Middle frontal gyrus (tissue), 1 donor: Measurements from ENCODE around the gene ATP6AP1.
A peak's percentile ranks its signal among the peaks of the same experiment; 100 is the strongest.
"Not testable (repeated sequence)": the region's sequence is repeated elsewhere in the genome, so short reads cannot be mapped to it uniquely, and the experiment has no call there.

Experiments
- DNase-seq: peaks from one replicate; pipeline ENCODE4 v3.0.0-alpha.2; 2015; ENCODE audit warnings: low spot score; ENCODE audit errors: extremely low spot score

Gene ATP6AP1, protein sequence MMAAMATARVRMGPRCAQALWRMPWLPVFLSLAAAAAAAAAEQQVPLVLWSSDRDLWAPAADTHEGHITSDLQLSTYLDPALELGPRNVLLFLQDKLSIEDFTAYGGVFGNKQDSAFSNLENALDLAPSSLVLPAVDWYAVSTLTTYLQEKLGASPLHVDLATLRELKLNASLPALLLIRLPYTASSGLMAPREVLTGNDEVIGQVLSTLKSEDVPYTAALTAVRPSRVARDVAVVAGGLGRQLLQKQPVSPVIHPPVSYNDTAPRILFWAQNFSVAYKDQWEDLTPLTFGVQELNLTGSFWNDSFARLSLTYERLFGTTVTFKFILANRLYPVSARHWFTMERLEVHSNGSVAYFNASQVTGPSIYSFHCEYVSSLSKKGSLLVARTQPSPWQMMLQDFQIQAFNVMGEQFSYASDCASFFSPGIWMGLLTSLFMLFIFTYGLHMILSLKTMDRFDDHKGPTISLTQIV

DNA sequence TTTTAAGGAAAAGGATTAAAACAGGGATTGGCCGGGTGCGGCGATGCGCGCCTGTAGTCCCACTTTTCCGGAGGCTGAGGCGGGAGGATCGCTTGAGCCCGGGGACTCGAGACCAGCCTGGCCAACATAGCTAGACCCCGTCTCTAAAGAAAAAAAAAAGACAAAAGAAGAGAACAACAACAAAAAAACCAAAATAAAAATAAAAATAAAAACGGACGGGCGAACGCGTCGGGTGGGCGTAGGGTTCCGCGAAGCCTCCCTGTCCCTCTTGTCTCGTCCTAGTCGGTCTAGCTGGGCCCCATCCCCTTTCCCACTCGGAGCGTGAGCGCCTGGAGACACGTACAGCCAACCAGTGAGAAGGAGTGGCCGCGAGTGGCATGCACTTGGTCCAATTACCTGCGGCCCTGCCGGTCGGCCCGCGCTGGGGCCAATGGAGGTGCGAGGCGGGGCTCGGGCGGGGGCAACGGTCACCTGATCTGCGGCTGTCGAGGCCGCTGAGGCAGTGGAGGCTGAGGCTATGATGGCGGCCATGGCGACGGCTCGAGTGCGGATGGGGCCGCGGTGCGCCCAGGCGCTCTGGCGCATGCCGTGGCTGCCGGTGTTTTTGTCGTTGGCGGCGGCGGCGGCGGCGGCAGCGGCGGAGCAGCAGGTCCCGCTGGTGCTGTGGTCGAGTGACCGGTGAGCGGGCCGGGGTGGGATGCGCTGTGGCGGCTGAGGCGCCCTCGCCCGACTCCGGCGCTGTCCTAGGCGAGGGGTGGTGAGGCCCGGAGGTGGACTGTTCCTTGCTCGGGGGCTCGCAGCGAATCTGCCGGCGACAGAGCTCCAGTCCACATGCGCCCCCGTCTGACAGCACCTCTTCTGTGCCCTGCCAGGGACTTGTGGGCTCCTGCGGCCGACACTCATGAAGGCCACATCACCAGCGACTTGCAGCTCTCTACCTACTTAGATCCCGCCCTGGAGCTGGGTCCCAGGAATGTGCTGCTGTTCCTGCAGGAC lies at the start of gene ATP6AP1:
ATP6AP1 (plus strand) TSS at position 502 of the 996 bp plus-strand sequence; CDS start at position 518, 16 bp downstream.
- peak; percentile 75 for DNase-seq

DNA sequence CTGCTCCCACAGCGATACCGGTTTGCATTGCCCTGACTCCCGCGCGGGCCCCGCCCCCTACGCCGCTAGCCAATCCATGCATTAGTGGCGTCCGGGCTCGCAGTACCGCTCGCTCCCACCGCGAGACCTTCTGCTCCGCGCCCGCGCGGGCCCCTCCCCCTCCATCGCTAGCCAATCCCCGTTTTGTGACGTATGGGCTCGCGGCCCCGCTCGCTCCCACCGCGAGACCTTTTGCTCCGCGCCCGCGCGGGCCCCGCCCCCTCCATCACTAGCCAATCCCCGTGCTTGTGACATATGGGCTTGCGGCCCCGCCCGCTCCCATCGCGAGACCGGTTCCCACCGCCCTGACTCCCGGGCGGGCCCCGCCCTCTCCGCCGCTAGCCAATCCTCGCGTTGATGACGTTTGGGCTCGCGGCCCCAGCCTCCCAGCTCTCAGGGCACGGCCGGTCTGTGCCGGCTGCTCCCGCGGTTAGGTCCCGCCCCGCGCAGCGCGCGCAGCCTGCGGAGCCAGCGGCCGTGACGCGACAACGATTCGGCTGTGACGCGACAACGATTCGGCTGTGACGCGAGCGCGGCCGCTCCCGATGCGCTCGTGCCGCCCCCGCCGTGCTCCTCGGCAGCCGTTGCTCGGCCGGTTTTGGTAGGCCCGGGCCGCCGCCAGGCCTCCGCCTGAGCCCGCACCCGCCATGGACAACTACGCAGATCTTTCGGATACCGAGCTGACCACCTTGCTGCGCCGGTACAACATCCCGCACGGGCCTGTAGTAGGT lies 49.5 kb upstream of the ATP6AP1 start, which contains the start of gene EMD:
EMD (plus strand) TSS at position 497 of the 770 bp plus-strand sequence; CDS start at position 687, 190 bp downstream.
- peak; percentile 92 for DNase-seq

DNA sequence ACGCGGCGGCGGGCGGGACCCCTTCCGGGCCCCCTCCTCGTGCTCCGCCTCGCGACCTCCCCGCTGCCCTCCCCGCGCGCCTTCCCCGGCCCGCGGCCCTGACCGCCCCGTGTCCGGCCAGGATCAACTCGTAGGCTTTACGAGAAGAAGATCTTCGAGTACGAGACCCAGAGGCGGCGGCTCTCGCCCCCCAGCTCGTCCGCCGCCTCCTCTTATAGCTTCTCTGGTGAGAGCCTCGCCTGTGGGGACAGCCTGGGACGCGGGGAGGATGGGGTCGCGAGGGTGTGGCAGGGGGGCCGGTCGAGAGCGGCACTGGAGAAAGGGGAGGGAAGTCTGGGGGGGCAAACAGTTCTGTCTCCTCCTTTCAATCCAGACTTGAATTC lies 48.9 kb upstream of the ATP6AP1 start:
- no peak for DNase-seq

DNA sequence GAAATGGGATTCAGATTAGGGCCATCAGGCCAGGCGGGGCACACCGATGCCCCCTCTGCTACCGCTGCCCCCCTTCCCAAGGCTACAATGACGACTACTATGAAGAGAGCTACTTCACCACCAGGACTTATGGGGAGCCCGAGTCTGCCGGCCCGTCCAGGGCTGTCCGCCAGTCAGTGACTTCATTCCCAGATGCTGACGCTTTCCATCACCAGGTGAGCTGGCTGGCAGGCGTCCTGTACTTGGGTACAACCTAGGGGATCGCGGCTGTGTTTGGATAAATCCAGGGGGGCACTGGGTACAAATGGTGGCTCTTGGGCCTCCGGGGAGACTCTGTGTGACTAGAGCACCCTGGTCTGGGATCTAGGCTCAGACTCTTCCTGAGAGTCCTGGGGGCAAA lies 48.3 kb upstream of the ATP6AP1 start:
- no peak for DNase-seq

DNA sequence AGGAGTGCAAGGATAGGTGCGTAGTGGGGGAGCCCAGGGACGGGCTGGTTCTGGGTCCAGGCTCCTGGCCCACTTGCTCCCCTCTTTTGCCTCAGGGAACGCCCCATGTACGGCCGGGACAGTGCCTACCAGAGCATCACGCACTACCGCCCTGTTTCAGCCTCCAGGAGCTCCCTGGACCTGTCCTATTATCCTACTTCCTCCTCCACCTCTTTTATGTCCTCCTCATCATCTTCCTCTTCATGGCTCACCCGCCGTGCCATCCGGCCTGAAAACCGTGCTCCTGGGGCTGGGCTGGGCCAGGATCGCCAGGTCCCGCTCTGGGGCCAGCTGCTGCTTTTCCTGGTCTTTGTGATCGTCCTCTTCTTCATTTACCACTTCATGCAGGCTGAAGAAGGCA lies 47.7 kb upstream of the ATP6AP1 start:
- DNase-seq: no peak

DNA sequence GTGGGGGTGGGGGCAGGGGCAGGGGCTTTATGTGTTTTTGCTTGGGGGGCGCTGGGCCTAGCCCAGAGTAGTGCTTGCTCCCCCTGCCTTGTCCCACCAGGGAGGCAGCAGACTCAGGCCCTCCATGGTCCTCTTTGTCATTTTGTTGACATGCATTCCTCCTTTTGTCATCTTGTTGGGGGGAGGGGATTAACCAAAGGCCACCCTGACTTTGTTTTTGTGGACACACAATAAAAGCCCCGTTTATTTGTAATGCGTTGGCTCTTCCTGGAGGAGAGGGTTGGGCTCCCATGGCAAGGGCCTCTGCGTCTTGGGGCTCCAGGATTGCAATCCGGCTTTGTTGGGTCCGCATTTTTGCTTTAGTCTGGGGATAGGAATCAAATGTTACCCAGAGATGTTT lies 47.2 kb upstream of the ATP6AP1 start:
- DNase-seq: no peak

DNA sequence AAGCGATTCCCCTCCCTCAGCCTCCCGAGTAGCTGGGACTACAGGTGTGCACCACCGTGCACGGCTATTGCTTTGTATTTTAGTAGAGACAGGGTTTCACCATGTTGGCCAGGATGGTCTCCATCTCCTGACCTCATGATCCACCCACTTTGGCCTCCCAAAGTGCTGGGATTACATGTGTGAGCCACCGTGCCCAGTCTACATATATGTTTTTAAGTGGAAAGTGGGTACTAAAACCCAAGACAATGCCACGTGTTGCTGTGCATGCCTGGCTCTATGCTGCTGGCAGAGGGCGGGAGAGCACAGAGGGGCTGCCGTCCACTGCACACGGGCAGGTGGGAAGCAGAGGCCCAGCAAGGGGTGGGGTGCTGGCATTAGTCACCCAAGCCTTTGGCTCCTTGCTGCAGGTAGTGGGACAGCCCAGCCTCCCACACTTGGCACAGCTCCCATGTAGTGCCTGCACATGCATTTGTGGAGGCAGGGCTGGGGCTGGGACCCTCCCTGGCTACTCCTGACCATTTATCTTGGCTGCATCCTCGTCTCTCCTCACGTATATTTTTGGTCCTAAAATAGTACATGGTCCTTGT lies 45.9 kb upstream of the ATP6AP1 start:
- no peak for DNase-seq

DNA sequence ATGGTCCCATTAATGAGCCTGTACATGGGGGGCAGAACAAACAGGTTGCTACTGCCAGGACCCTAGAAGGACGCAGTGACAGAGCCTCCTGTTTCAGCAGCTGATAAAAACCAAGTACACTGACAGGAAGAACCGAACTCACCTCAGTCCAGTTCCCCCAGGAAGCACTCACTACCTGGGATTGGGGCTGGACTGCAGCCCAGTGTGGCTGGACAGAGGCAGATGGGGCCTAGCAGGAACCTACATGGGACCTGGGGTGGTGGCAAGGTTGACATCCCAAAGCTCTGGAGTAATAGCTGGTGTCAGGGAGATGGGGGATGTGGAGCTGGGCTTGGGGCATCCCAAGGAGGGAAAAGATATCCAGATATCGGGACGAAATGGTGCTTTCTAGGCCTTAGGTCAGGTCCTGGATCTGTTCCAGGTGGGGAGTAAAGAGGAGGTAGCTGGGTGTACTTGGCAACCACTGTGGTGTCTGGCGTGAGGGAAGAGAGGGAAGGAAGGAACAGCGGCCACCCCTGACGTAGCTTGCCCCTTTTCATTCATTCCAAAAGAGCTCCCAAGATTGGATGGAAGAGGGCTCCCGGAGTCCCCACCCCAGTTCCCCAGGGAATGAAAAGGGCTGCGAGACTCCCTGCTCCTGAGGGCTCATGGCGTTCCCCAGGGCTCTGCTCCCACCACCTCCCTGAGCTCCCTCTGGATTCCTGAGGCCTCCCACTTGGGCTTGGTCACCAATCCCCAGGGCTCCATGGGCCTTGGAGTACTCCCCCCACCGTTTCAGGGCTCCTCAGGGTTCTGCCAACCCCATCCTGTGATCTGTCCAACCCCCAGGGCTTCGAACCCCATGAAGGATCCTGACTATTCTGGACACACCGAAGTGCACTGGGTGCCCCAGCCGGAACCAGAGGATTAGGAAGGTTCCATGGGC lies 44.9 kb upstream of the ATP6AP1 start:
- no peak for DNase-seq

DNA sequence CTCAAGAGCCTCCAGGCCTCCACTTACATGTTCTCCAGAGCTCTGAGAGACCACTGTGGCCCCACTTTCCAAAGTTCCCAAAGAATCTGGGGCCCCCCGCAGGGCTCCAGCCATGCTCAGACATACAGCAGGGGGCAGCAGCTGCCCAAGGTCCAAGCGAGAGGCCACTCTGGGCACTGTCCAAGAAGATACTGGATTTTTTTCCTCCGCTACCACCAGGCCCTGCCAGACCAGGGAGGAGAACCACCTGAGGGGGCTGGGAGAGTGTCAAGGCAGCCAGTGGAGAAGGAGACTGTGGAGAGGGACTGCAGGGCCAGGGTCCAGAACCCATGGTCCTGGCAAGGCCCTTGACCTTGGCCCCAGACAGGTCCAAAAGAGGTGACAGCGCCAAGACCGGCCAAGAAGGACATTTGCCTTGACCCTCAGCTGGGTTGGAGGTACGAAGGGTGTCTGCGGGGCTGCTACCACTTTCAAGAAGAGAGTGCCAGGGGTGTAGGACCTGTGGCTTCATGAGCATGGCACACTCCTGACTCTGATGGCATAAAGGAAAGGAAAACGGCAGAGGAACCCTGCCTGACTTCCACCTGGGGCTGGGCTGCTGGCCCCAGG lies 44.1 kb upstream of the ATP6AP1 start:
- DNase-seq: no peak

DNA sequence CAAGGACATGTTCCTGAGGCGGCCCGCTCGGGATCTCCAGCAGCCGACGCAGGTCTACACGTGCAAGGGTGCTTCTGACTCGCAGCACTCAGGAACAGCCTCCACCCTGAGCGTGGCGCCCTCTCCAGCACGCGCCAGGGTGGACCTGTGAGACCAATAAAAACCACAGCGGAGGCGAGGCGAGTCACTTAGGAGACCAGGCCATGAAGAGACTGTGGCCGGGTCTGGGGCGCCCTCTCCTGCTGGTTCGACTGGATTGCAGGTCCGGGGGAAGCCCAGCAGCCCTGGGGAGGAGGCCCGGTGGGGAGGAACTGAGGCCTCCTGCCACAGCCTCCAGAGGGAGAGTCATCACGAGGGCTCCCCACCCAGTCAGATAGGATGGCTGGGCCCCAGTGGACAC lies 40.4 kb upstream of the ATP6AP1 start:
- not testable (repeated sequence) for DNase-seq

DNA sequence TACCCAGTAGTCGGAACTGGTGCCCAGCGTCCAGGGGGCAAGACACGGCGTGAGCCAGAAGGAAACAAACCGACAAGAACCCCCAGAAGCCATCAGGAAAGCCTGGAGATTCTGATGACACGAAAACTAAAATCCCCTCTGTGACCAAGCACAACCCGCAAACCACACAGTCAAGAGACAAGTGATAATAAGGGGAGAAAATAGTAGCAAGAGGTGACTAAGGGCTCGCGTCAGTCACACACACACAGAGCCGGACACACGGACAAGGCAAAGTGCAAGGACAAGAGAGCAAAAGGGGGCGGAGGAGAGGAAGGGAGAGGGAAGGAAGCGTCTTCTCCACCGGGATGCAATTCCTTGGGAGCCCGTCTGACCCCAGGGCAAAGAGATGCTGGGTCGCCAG lies 39.8 kb upstream of the ATP6AP1 start:
- not testable (repeated sequence) for DNase-seq

DNA sequence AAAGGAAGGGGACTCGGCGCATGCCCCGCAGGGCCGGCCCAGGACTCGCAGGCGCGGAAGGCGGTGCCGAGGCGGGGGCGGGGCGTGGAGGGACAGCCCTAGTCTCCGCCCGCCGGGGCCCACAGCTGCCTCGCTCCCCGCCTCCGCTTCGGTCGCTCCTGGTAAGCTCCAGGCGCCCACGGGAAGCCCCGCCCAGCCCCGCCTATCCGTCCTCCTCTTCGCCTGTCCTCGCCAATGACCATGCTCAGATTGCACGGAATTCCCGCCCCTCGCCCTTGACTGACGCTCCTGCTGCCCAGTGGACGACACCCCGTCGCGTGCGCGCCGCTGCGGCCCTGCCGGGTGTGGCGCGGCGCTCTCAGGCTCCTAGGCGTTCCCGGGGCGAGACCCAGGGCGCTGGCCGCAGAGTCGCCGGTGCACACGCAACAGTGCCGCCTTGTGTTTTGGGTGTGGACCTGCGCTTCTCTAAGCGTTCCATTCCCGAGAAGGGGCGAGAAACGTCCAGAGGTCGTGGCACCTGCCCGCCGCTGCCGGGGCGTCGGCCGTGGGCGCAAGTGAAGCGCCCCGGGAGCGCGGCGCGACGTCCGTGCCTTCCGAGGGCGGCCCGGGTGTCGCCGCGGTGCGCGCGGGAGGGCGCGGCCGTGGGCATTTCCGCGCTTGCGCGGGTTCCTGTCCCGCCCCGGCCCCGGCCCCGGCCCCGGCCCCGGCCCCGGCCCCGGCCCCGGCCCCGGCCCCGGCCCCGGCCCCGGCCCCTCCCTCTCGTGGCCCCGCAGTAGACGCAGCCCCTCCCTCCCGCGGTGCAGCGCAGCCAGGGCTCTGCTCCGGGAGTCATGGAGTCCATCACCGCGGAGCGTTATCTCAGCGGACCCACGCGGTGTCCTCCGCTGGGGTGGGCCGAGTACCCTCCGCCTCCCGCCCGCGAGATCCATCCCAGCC lies 38.4 kb upstream of the ATP6AP1 start:
- not testable (repeated sequence) for DNase-seq

DNA sequence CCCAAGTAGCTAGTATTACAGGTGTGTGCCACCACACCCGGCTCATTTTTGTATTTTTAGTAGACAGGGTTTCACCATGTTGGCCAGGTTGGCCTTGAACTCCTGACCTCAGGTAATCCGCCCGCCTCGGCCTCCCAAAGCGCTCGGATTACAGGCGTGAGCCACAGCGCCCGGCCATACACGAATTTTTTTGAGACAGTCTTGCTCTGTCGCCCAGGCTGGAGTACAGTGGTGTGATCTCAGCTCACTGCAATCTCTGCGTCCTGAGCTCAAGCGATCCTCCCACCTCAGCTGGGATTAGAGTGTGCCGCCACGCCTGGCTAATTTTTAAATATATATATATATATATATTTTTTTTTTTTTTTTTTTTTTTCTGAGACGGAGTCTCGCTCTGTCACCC lies 32.1 kb upstream of the ATP6AP1 start:
- DNase-seq: not testable (repeated sequence)

DNA sequence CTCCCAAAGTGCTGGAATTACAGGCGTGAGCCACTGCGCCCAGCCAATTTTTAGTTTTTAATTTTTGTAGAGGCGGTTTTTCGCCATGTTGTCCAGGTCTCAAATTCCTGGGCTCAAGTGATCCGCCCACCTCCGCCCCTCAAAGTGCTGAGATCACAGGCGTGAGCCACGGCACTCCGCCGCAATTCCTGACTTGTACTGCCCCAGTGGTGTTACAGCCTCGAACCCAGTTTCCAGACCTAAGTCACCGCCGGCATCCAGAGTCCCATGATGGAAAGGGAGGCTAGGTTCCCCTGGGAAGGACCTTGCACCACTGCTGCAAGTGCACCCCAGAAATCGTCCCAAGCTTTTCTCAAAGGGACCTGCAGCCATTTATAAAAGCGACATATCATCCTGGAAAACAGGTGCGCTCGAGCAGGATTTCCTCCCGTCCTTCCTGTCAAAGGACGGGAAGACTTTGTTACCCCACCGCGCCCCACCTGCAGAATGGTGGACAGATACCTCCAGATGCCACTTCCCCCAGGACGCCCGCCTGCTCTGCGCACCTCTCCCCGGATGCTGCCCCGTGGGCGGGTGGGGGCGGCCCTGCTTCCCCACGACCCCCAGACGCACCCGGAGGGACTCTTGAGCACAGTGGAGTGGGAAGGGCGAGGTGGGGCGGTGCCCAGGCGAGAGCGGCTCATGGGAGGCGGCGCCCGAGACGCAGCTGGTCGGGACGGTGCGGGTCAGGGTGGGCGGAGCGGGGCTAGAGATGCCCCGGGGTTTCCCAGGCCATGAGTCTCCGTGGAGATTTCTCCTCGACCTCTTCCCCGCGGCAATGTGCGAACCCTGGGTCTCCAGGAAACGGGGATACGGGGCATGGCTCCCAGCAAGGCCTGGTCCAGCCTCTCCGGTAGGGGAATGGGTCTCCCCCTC lies 31.2 kb upstream of the ATP6AP1 start:
- DNase-seq: no peak

DNA sequence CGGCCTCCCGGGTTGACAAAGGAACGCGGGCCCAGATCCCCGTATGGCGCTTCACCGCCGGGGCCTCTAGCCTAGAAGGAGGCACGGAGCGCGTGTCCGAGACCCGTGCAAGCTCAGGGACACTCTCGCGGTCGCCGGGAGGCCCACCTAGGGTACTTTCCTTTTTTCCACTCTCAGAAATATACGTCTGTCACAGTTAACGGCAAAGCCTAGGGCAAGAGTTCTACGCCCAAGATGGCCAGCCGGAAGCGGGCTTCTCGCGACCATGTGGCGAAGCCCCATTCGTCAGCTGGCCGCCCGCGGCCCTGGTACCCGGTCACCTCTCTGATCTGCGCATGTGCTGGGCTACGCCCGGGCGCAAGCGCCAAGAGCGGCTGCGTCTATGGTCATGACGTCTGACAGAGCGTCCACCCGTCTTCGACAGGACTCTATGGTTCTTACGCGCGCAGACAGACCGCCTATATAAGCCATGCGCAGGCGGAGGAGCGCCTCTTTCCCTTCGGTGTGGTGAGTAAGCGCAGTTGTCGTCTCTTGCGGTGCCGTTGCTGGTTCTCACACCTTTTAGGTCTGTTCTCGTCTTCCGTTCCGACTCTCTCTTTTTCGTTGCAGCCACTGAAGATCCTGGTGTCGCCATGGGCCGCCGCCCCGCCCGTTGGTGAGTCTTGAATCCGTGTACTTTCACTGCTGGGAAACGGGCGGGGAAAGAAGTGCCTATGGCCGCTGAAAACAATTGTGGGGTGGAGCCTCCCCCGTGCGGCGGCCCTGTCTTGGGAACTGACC lies 30.4 kb upstream of the ATP6AP1 start, which contains the start of gene RPL10:
RPL10 (plus strand) TSS at position 490 of the 780 bp plus-strand sequence; CDS start at position 633, 143 bp downstream.
- DNase-seq: peak; percentile 92
